NCI-H2029 (cell line): ENCODE data around the gene MYO9A.

Experiments used
- DNase-seq: peaks from one replicate; lab custom pipeline; 2025; lab: John Stamatoyannopoulos, UW

Gene MYO9A

GRCh38 chr15:71781965-71782265, 336.0 kb downstream of the MYO9A start:
- no peak for DNase-seq

GRCh38 chr15:71781179-71781964, 336.6 kb downstream of the MYO9A start:
- DNase-seq = no peak

GRCh38 chr15:71780115-71780976, 337.6 kb downstream of the MYO9A start:
- DNase-seq = no peak

GRCh38 chr15:71779073-71779797, 338.7 kb downstream of the MYO9A start:
- DNase-seq = no peak

- DNase-seq = no peak
Observed at GRCh38 chr15:71777216-71777943, 340.6 kb downstream of the MYO9A start.

- DNase-seq = no peak
Observed at GRCh38 chr15:71776304-71776703, 341.6 kb downstream of the MYO9A start.

GRCh38 chr15:71775856-71776255, 342.1 kb downstream of the MYO9A start:
- no peak for DNase-seq

GRCh38 chr15:71773206-71773859, 344.6 kb downstream of the MYO9A start:
- DNase-seq = no peak
